SU-DHL-6 (cell line): Measurements from ENCODE around the gene CALN1.

ENCODE experiments used
- CTCF ChIP-seq: fragments of 200-600 bp; sonication (generic); IDR thresholded peaks from one replicate; pipeline ENCODE4 v1.5.1; 2017; ENCODE audit warnings: antibody characterized with exemption, mild to moderate bottlenecking, low read length, moderate library complexity; ENCODE audit not compliant: insufficient read depth, poor library complexity, severe bottlenecking
- EZH2phosphoT487 ChIP-seq: fragments of 200-600 bp; sonication (generic), shearing (Covaris generic); conservative IDR thresholded peaks from 2 replicates; pipeline ENCODE4 v1.6.1; 2018; ENCODE audit warnings: mild to moderate bottlenecking, antibody characterized with exemption, low read length, moderate library complexity, mixed read lengths

GRCh38 chr7:72042855-72043254, 369.3 kb downstream of the CALN1 start:
- TF ChIP-seq CTCF (no peak), EZH2phosphoT487 (no peak)
